HepG2 (cell line): ENCODE data around the gene AP4M1. TPM values are rescaled to one million over a fixed set of nuclear protein-coding genes. Genes with fewer than 3 reads are reported as not detected.

Experiments used
- SALL2 ChIP-seq: sonication (generic); formaldehyde crosslinking; IDR thresholded peaks from 2 replicates; pipeline ENCODE4 v1.8.1; 2023; ENCODE audit warnings: mild to moderate bottlenecking, missing genetic modification reagents, inconsistent platforms
- SNAPC4 ChIP-seq: sonication (generic); formaldehyde crosslinking; IDR thresholded peaks from 2 replicates; pipeline ENCODE4 v1.4.0; 2020; ENCODE audit warnings: mild to moderate bottlenecking, missing genetic modification reagents
- ZNF160 ChIP-seq: sonication (generic); formaldehyde crosslinking; IDR thresholded peaks from 2 replicates; pipeline ENCODE4 v1.8.0; 2022; ENCODE audit warnings: mild to moderate bottlenecking, inconsistent platforms, missing genetic modification reagents
- ZNF280D ChIP-seq: sonication (generic); formaldehyde crosslinking; IDR thresholded peaks from 2 replicates; pipeline ENCODE4 v1.5.1; 2020; ENCODE audit warnings: mild to moderate bottlenecking, missing genetic modification reagents
- ZNF33B ChIP-seq: sonication (generic); formaldehyde crosslinking; IDR thresholded peaks from 2 replicates; pipeline ENCODE4 v1.5.1; 2020; ENCODE audit warnings: mild to moderate bottlenecking, missing genetic modification reagents
- polyA plus RNA-seq, 8 experiments: library from polyadenylated mRNA; depleted of rRNA in 3 of 8; stranded (reverse) in 7 of 8; unstranded in 1 of 8; fragments of >200 nt; fragmentation: Illumina TruSeq in 4 of 8; extraction: Trizol in 4 of 8; gene quantifications; 2 replicates each; pipeline versions ENCODE4 v1.2.1 to v1.2.3, GENCODE V29; 2011 to 2016; ENCODE audit warnings: low read depth in 4 of 8, missing spikeins in 1 of 8, mixed read lengths in 1 of 8; ENCODE audit not compliant: insufficient read depth in 1 of 8
- total RNA-seq, 5 experiments: library from RNA; depleted of rRNA; stranded (reverse); fragments of >200 nt; fragmentation: Illumina TruSeq; extraction: Trizol; gene quantifications; 2 replicates each; pipeline ENCODE4 v1.2.3, GENCODE V29; 2016; ENCODE audit warnings: low read depth in 1 of 5
- TF ChIP-seq, protein P1 (sequence below): IDR thresholded peaks from 2 replicates; pipeline ENCODE4 v1.4.0; 2020; ENCODE audit warnings: mild to moderate bottlenecking, missing genetic modification reagents
- TF ChIP-seq, protein P2 (sequence below): sonication (generic); formaldehyde crosslinking; conservative IDR thresholded peaks from 2 replicates; pipeline ENCODE4 v1.5.0; 2020; ENCODE audit warnings: missing genetic modification reagents
- TF ChIP-seq, protein P3 (sequence below): sonication (generic); formaldehyde crosslinking; conservative IDR thresholded peaks from 2 replicates; pipeline ENCODE4 v1.8.1; 2023; ENCODE audit warnings: missing genetic modification reagents
- TF ChIP-seq, protein P4 (sequence below): sonication (generic); formaldehyde crosslinking; IDR thresholded peaks from 2 replicates; pipeline ENCODE4 v1.4.0; 2020; ENCODE audit warnings: missing genetic modification reagents

The AP4M1 gene
- total and polyA plus RNA-seq, 2 of the 13 experiments (the other 11 are each of a cell fraction or from before 2014, with no cell fraction given) = 6.3 to 9.7 TPM

DNA sequence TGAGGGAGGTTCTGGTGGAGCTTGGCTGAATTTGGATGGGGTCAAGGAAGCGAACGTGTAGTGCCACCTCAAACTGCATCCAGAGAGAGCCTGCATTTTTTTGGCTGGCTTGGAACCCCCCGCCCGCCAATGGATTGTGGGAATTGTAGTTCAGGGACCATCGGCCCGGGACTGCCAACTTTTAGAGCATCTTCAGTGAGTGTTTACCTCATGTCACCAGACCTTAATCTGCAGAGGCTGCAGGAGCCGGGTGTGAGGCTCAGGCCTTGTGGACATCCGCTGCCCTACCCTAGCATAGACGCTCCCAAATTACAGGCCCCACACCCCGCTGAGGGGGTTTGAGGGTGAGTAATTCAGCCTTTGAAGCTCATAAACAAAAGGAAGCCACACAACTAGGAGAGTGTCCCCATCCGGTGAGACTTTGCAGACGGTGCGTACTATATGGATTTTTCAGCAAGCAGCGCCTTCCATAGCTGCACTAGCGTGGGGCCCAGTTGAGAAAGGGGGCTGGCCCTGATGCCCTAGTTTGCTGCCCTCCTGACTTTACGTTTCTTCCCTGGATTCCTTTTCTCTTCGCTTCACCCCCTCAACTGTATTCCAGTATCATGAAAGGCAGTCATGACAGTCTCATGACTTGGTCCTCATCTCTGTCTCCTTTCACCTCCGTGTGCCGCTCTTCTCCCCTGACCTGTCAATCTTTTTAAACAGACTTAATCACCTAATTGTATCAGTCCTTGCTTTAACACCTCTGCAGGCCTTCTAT is 18.7 kb downstream of the AP4M1 start (continued):
- TF ChIP-seq, protein P1, sequence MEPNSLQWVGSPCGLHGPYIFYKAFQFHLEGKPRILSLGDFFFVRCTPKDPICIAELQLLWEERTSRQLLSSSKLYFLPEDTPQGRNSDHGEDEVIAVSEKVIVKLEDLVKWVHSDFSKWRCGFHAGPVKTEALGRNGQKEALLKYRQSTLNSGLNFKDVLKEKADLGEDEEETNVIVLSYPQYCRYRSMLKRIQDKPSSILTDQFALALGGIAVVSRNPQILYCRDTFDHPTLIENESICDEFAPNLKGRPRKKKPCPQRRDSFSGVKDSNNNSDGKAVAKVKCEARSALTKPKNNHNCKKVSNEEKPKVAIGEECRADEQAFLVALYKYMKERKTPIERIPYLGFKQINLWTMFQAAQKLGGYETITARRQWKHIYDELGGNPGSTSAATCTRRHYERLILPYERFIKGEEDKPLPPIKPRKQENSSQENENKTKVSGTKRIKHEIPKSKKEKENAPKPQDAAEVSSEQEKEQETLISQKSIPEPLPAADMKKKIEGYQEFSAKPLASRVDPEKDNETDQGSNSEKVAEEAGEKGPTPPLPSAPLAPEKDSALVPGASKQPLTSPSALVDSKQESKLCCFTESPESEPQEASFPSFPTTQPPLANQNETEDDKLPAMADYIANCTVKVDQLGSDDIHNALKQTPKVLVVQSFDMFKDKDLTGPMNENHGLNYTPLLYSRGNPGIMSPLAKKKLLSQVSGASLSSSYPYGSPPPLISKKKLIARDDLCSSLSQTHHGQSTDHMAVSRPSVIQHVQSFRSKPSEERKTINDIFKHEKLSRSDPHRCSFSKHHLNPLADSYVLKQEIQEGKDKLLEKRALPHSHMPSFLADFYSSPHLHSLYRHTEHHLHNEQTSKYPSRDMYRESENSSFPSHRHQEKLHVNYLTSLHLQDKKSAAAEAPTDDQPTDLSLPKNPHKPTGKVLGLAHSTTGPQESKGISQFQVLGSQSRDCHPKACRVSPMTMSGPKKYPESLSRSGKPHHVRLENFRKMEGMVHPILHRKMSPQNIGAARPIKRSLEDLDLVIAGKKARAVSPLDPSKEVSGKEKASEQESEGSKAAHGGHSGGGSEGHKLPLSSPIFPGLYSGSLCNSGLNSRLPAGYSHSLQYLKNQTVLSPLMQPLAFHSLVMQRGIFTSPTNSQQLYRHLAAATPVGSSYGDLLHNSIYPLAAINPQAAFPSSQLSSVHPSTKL = no peak
- 0 out of 2 replicates have a peak, but pooled peaks have one; percentile 14 for TF ChIP-seq SNAPC4 (CRISPR knock-in tag)
- TF ChIP-seq, protein P2, sequence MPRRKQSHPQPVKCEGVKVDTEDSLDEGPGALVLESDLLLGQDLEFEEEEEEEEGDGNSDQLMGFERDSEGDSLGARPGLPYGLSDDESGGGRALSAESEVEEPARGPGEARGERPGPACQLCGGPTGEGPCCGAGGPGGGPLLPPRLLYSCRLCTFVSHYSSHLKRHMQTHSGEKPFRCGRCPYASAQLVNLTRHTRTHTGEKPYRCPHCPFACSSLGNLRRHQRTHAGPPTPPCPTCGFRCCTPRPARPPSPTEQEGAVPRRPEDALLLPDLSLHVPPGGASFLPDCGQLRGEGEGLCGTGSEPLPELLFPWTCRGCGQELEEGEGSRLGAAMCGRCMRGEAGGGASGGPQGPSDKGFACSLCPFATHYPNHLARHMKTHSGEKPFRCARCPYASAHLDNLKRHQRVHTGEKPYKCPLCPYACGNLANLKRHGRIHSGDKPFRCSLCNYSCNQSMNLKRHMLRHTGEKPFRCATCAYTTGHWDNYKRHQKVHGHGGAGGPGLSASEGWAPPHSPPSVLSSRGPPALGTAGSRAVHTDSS = no peak
- no peak for TF ChIP-seq ZNF160 (CRISPR knock-in tag)
- TF ChIP-seq, protein P3, sequence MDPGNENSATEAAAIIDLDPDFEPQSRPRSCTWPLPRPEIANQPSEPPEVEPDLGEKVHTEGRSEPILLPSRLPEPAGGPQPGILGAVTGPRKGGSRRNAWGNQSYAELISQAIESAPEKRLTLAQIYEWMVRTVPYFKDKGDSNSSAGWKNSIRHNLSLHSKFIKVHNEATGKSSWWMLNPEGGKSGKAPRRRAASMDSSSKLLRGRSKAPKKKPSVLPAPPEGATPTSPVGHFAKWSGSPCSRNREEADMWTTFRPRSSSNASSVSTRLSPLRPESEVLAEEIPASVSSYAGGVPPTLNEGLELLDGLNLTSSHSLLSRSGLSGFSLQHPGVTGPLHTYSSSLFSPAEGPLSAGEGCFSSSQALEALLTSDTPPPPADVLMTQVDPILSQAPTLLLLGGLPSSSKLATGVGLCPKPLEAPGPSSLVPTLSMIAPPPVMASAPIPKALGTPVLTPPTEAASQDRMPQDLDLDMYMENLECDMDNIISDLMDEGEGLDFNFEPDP (CRISPR knock-in tag) = no peak
- TF ChIP-seq, protein P4, sequence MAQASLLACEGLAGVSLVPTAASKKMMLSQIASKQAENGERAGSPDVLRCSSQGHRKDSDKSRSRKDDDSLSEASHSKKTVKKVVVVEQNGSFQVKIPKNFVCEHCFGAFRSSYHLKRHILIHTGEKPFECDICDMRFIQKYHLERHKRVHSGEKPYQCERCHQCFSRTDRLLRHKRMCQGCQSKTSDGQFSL = peak; percentile 65; the same call in 1 of the 2 replicates
- TF ChIP-seq ZNF33B = no peak
- TF ChIP-seq SALL2 (CRISPR knock-in tag) = no peak
- no peak for TF ChIP-seq ZNF280D
